Measurements from ENCODE around the gene ARSK.
A peak's percentile ranks its signal among the peaks of the same experiment; 100 is the strongest.

ARSK gene

DNA sequence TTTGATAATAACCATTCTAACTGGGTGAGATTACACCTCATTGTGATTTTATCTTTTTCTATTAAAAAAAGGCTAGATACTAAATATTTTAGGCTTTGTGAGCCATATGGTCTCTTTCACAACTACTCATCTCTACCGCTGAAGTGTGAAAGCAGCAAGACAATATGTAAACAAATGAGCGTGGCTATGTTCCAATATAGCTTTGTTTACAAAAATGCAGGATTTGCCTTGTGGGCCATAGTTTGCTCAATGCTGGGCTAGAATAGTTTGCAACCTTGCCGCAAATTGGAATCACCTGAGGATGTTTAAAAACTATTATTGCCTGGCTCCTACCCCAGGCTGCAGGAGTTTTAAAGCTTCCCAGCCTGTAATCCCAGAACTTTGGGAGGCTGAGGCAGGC, 54.8 kb downstream of the ARSK start:
- DNase-seq = no peak
- Histone ChIP-seq H3K27ac (no peak overlapping the region), H3K36me3 (replicated peaks) (no peaks in the 10 kb centered on the region), H3K4me3 (ENCODE audit: low read depth, low read length) (no peak overlapping the region), H3K27me3 (replicated peaks) (no peaks in the 10 kb centered on the region)
- in situ Hi-C loops (cut with HindIII; ENCODE audit: low pct_ligation_motif_present, low sequenced_read_pairs) = no loop called here
- TF ChIP-seq, protein P1, sequence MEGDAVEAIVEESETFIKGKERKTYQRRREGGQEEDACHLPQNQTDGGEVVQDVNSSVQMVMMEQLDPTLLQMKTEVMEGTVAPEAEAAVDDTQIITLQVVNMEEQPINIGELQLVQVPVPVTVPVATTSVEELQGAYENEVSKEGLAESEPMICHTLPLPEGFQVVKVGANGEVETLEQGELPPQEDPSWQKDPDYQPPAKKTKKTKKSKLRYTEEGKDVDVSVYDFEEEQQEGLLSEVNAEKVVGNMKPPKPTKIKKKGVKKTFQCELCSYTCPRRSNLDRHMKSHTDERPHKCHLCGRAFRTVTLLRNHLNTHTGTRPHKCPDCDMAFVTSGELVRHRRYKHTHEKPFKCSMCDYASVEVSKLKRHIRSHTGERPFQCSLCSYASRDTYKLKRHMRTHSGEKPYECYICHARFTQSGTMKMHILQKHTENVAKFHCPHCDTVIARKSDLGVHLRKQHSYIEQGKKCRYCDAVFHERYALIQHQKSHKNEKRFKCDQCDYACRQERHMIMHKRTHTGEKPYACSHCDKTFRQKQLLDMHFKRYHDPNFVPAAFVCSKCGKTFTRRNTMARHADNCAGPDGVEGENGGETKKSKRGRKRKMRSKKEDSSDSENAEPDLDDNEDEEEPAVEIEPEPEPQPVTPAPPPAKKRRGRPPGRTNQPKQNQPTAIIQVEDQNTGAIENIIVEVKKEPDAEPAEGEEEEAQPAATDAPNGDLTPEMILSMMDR (IDR thresholded peaks at IDR 0.05; ENCODE audit: low read depth, low read length, missing control alignments) = no peak

DNA sequence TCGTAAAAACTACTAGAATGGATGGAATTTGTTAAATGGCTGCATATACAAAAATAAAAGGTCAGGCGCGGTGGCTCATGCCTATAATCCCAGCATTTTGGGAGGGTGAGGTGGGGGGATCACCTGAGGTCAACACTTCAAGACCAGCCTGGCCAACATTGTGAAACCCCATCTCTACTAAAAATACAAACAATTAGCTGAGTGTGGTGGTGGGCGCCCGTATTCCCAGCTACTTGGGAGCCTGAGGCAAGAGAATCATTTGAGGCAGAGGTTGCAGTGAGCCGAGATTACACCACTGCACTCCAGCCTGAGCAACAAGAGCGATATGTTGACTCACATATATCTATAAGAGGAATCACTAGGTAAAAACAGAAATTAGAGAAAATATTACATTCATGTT, 55.6 kb downstream of the ARSK start:
- Histone ChIP-seq H3K36me3 (replicated peaks) (no peaks in the 10 kb centered on the region), H3K27ac (no peak overlapping the region), H3K27me3 (replicated peaks) (no peaks in the 10 kb centered on the region), H3K4me3 (ENCODE audit: low read depth, low read length) (no peak overlapping the region)
- in situ Hi-C loops (cut with HindIII; ENCODE audit: low pct_ligation_motif_present, low sequenced_read_pairs) = no loop called here
- DNase-seq = no peak
- TF ChIP-seq, protein P1 (IDR thresholded peaks at IDR 0.05; ENCODE audit: low read depth, low read length, missing control alignments) = no peak

GRCh38 chr5:95611396-95611795, 56.5 kb downstream of the ARSK start:
- no peak for DNase-seq

DNA sequence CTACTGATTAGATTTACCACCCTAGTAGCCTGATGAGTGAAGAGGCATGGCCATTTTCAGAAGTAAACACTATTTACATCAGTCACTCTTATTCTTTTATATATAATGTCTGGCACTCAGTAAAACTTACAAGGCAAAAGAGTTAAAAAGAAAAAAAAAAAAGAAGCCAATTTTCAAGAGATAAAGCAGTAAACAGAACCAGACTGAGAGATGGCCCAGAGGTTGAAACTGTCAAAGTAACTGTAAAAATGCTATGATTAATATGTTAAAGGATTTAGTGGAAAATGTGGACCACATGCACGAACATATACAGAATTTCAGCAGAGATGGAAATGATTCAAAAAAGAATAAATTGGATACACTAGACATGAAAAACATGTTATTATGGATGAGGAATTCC, 58.6 kb downstream of the ARSK start:
- H3K27ac ChIP-seq = no peak overlapping the region
- DNase-seq = no peak
- H3K4me3 ChIP-seq (ENCODE audit: low read depth, low read length) = no peak overlapping the region
- in situ Hi-C loops (cut with HindIII; ENCODE audit: low pct_ligation_motif_present, low sequenced_read_pairs) = no loop called here
- TF ChIP-seq, protein P1 (IDR thresholded peaks at IDR 0.05; ENCODE audit: low read depth, low read length, missing control alignments) = no peak
- H3K36me3 ChIP-seq (replicated peaks) = no peaks in the 10 kb centered on the region
- no peaks in the 10 kb centered on the region for H3K27me3 ChIP-seq (replicated peaks)

More at GRCh38 chr5:95611396-95611795, 56.5 kb downstream of the ARSK start:
- Histone ChIP-seq H3K27ac (no peak overlapping the region), H3K4me3 (ENCODE audit: low read depth, low read length) (no peak overlapping the region), H3K27me3 (replicated peaks) (no peaks in the 10 kb centered on the region), H3K36me3 (replicated peaks) (no peaks in the 10 kb centered on the region)
- in situ Hi-C loops (cut with HindIII; ENCODE audit: low pct_ligation_motif_present, low sequenced_read_pairs) = no loop called here
- TF ChIP-seq, protein P1 (IDR thresholded peaks at IDR 0.05; ENCODE audit: low read depth, low read length, missing control alignments) = no peak

GRCh38 chr5:95615164-95615467, 60.2 kb downstream of the ARSK start:
- TF ChIP-seq, protein P1 (IDR thresholded peaks at IDR 0.05; ENCODE audit: low read depth, low read length, missing control alignments) = no peak
- no peaks in the 10 kb centered on the region for H3K36me3 ChIP-seq (replicated peaks)
- no peak for DNase-seq
- H3K27me3 ChIP-seq (replicated peaks) = no peaks in the 10 kb centered on the region
- H3K4me3 ChIP-seq (ENCODE audit: low read depth, low read length) = no peak overlapping the region
- no peak overlapping the region for H3K27ac ChIP-seq
- in situ Hi-C loops (cut with HindIII; ENCODE audit: low pct_ligation_motif_present, low sequenced_read_pairs) = no loop called here

DNA sequence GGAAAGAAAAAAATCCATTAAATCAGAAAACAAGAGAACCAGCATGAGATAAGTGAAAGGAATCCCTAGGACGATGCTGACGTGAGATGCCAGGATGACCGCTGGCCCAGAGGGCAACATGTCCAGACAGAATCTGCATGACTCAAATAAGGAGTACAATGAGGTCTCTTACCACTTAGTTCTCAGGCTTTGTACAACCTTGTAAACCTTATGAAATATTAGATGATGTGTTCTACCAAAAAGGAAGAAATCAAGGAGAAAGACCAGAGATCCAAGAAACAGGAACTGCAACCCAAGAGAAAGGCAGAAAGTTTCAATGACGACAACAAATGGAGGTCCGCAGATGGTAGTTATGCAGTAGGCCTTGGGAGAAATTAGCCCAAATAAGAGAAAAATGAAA, 62.2 kb downstream of the ARSK start:
- in situ Hi-C loops (cut with HindIII; ENCODE audit: low pct_ligation_motif_present, low sequenced_read_pairs) = no loop called here
- H3K27ac ChIP-seq = peak overlapping the region; percentile 87

More for the DNA sequence above, 62.2 kb downstream of the ARSK start:
- TF ChIP-seq, protein P1 (IDR thresholded peaks at IDR 0.05; ENCODE audit: low read depth, low read length, missing control alignments) = no peak
- no peak overlapping the region for H3K4me3 ChIP-seq (ENCODE audit: low read depth, low read length)
- no peaks in the 10 kb centered on the region for H3K27me3 ChIP-seq (replicated peaks)
- no peaks in the 10 kb centered on the region for H3K36me3 ChIP-seq (replicated peaks)
- DNase-seq = peak; percentile 79

Measured in brain microvascular endothelial cell (primary cell).